Stimulated activated CD8-positive, alpha-beta memory T cell treated with anti-CD3 and anti-CD28 coated beads, Interleukin-4, amount 100 ng/mL, for 48 hours (primary cell): ENCODE data around the gene CCR9.

Experiments
- DNase-seq: peaks from one replicate; pipeline ENCODE4 v3.0.0-alpha.2; 2020

The CCR9 gene

DNA sequence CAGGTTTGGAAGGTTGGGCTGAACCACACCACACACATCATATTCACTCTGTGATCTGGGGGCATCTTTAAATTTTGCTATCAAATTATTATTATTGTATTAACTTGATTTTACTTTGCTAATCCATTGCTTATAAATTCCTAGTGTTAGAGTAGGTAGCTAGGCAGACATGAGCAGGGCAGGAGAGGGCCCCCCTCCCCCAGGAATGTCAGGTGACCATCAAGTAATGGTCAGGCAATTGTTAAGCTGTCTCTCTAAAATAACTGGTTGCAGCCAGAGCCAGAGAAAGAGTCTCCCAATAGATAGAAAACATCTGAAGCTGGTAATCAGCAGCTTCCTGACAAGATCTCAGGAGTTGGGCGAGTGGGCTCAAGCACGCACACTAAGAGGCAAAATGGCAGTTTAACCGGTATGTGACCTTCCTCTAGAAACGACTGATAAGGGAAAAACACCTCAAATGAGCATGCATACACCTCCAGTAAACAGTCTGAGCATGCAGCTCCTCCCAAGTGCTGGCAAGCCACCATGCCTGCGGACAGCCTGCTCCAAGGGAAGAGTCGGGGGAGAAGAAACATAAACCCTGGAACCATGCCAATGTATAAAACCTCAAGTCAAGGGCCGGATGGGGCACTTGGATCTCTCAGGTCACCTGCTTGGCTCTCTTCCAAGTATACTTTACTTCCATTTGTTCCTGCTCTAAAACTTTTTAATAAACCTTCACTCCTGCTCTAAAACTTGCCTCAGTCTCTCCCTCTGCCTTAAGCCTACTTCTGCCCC, 53.8 kb downstream of the CCR9 start:
- DNase-seq, result no peak

DNA sequence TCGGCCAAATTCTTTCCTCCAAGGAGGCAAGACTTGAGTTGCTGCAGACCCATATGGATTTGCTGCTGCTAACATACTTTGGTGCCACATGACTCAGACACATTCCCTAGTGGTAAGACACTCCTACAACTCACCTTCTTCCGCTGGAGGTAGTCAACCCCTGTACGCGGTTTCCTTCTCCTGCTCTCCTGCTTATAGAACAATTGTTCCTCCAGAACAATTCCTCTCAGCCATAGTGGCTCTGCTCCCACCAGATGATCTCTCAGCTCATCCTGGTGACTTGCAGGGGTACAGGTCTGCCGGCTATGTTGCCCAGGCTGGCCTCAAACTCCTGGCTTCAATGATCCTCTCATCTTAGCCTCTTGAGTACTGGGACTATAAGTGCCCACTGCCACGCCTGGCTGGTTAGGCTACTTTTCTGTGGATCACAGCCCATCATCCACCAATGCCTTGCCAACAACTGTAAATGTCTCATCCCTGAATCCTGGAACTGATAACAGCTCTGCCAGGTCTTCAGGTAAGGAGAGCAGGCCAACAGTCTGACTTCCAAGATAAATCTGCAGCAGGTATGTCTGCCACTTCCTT, 54.5 kb downstream of the CCR9 start:
- DNase-seq, result no peak

DNA sequence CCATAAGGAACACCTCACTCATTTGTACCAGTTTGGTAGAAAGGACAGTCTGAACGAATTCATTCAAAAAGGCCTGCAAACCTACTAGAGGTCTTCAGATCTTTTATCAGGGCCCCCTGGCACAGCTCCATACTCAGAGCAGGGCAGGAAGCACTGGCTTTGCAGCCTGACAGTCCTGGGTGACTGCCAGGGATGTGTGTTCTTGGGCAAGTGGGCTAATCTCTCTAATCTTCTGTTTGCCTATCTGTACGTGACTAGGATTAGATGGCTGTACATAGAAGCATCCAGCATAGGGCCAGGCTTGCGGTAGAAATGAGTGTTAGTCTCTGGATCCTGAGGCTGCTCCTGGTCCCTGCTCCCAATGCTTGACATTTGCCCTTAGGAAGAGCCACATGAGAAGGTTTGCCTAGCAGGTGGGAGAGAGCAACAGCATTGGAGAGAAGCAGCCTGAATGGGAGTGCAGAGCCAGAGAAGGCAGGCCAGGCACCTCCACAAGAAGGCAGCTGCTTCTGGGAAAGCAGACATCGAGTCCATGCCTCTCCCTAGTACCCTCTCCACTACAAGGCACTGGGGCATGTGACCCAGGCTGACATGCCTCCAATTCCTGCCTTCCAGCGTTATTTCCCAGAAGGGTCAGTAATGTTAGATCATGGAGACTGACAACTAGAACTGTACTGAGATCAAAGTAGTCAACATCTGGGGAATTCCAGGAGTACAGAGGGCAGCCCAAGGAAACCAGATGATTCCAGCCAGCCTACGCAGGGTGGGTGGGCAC, 55.9 kb downstream of the CCR9 start:
- DNase-seq, result no peak

DNA sequence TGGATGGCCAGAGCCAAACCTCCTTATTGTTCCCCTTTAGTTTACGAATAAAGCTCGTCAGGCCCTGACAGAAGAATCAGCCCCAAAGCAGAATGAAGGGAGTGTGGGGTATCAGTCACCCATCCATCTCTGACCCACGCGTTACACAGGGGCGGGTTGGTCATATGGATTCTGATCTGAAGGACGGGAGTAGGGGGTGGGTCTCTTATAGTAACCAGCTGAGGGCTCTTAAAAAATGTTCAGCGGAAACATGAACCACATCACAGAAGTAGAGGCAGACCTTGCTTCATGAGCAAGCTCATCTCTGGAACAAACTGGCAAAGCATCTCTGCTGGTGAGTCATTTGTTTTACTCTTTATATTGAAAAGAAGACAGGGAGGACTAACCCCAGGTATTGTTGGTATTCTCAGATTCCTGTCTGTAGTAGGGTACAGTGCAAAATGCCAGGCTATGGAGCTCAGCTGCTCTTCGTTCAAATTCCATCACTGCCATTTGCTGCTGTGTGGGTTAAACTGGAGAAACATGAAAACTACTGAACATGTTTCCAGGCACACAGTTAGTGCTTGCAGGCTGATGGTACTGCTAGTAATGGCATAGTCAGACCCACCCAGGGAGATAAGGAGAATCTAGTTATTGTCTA, 57.0 kb downstream of the CCR9 start, which contains the start of gene CXCR6:
Gene CXCR6, plus strand, starts transcription at position 258 of the 640 bp plus-strand sequence. CDS start 3,018 bp downstream, outside the sequence.
- DNase-seq, result peak; percentile 67

DNA sequence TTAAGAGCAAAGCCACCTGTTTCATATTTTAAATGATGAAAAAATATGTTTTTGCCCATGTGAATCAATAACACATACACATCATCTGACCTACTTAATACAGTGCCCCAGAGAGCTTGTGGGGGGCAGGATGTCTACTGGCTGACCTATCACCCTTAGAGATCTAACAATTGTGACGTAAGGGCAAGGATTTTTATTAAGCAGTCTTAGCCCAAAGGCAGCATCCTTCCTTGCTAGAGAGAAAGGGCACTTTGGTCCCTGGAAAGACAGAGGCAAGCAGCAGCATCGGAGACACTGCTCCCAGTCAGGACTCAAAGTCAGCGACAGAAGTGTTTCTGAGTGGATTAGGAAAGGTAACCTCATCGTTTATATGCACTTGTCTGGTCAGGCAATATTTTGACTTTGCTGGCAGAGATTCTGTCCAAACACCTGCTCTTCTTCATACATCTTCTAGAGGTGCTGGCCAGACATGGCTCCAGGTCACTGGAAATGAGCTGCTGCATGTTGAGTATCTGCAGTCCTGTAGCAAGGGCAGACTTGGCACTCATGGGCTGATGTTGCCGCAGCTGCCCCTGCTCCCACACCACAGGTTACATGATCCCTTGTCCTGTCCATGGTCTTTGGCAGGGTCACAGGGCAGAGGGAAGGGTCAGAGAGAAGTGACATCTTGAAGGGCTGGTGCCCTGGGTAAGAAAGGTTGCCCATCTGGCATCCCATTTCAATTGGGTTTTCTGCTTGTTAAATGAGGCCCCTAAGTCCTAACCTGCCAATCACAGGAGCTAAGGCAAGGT, 58.7 kb downstream of the CCR9 start:
- DNase-seq, result no peak

DNA sequence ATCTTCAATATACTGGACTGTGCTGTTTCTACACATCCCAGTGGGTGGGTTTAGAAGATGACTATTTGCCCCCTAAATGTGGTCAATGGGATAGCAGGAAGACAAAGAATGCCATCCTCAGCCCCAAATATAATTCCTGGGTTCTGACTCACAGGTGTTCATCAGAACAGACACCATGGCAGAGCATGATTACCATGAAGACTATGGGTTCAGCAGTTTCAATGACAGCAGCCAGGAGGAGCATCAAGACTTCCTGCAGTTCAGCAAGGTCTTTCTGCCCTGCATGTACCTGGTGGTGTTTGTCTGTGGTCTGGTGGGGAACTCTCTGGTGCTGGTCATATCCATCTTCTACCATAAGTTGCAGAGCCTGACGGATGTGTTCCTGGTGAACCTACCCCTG, 60.0 kb downstream of the CCR9 start:
- no peak for DNase-seq

DNA sequence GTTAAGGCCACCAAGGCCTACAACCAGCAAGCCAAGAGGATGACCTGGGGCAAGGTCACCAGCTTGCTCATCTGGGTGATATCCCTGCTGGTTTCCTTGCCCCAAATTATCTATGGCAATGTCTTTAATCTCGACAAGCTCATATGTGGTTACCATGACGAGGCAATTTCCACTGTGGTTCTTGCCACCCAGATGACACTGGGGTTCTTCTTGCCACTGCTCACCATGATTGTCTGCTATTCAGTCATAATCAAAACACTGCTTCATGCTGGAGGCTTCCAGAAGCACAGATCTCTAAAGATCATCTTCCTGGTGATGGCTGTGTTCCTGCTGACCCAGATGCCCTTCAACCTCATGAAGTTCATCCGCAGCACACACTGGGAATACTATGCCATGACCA, 60.5 kb downstream of the CCR9 start:
- DNase-seq, result no peak

DNA sequence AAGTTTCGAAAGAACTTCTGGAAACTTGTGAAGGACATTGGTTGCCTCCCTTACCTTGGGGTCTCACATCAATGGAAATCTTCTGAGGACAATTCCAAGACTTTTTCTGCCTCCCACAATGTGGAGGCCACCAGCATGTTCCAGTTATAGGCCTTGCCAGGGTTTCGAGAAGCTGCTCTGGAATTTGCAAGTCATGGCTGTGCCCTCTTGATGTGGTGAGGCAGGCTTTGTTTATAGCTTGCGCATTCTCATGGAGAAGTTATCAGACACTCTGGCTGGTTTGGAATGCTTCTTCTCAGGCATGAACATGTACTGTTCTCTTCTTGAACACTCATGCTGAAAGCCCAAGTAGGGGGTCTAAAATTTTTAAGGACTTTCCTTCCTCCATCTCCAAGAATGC, 61.0 kb downstream of the CCR9 start:
- no peak for DNase-seq

DNA sequence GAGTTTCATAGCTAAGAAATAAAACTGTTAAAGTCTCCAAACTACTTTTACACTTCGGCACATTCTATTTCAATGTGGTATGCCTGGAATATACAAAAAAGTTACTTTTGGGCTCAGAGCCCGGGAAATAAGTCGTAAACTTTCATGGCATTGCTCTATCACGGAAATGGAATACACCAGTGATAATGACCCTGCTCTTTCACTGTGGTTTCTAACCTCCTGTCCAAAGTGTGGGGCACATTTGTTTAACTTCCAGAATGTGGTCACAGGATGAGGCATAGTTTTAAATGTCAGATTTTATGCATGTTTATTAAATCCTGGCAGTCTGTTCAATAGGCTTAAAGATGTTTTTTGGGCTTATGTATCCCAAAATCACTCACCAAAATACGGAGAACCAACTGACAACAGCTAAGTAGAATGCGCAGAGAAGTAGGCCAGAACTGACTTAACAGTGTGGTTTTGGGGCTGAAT, 62.0 kb downstream of the CCR9 start:
- DNase-seq, result no peak

DNA sequence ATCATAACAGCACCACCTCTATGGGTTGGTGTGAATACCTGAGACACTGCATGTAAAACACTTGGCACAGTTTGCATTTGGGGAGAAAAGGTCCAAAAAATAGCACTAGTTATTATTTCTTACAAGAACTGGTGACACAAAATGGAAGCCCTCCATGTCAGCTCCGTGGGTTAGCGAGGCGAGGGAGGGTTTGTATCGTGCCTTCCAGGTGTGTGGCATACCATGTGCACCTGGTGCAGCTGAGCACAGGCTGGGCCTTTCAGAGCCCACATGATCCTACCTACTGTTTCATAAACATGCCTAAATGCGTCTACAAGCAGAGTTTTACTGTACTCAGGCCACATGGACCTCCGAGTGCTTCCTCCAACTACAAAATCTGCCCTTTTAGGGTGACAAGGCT, 62.5 kb downstream of the CCR9 start:
- peak; percentile 19 for DNase-seq

DNA sequence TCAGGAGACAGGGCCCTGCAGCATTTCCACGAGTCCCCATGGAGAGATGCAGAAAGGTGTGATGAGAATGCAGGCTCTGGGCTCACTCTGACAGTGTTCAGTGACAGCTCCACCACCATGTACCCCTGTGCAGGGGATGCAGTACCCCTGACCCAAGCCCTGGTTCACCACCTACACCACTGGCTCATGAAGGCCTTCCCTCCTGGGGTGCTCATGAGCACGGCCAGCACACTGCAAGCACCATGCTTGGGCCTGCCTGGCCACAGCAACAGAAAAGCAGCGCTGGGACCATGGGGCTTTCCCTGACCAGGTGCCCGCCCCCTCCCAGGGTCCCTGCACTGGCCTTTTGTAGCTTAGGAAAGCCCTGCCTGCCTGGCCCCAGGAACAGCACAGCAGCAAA, 63.1 kb downstream of the CCR9 start:
- peak; percentile 22 for DNase-seq

DNA sequence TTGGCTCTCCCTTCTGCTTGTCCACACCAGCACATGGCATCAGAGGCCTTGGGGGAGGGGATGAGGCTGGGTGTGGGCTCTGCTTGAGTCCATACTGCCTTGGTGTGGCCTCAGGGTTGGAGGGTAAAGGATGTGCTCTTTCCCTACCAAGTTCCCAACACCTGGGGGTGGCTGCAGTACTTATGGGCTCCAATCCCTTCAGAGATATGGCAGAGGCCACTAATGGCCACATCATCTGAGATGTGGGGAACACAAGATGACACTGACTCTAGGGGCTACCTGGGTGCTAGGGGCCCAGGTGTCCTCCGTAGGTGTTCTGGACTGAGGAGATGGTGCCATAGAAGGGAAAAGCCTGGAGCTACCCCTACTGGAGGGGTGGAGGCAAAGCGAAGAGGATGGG, 63.8 kb downstream of the CCR9 start:
- DNase-seq, result peak; percentile 25

DNA sequence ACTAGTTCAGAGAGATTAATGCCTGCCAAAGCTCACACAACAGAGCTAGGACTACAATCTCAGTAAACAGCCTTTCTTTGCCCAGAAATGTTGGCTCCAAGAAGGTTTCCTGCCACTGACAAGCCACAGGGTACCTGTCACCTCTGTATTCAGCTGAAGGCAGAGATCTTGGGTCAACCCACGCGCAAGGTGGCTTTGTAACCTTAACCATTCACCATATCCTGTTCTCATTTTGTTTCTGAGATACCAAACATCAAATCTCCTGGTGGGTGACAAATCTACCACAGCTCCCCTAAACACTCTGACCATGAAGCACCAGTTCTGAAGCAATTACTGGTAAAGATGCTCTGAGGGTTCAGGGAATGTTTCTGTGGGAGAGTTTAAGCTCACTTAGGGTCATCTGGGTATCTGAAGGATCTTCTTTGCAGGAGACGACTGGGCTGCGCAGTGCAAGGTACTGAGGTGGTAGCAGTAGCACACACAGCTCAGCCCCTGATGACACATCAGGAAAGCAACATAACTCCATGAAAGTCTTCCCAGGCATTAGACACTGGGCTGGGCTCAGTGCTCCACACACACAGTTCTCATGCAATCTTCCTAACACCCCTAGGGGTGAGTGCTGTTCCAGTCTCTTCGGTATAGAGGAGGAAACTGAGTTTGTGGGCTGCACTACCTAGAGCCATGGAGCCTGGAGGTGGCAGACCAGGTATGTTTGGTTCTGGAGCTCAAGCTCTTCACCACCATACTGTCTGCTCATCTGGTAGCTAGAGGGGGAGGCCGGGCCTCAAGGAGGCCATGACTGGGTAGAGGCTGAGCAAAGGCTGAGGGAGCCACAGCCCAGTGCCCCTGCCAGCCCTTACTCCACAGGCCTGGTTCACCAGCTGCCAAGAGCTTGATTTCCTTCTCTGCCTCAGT, 64.6 kb downstream of the CCR9 start:
- DNase-seq, result peak; percentile 78

DNA sequence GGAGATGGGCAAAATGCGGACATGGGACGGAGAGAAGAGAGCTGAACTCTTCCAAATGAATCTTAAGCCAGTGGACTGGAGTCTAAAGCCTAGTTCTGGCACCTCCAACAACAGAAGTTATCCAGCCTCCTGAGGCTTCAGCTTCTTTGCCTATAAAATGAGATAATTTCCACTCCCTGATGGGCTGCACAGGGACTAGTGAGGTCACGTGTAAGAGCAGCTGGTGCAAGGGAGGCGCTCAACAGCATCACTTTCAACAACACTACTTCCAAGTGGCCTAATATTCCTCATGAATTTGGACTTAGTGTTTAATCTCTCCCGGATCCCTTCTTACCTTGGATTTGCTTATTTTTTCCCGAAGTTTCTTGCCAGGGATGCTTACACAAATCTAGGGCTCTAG, 65.6 kb downstream of the CCR9 start:
- no peak for DNase-seq

DNA sequence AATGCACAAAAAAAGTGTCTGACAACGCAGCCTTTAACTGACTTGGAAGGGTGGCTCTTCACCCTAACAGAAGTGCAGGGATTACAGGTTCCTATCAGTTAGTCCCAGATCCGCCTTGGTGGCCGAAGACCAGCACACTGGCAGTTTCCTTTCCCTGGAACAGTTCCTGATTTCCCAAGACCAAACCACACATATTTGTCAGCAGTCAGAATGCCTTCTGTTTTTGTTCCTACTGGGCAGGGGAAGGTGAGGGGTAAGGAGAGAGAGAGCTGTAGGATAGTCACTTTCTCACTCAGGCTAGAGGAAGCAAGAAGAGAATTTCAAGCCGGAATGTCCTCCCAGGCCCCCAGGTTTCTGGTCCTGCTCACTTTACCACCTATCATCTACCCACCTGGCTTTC, 66.1 kb downstream of the CCR9 start:
- DNase-seq, result peak; percentile 7
